Calu3 (cell line): ENCODE data around the gene BARX1. TPM values are rescaled to one million over a fixed set of nuclear protein-coding genes. Genes with fewer than 3 reads are reported as not detected.

Experiments
- BruUV-seq: library from RNA; stranded (reverse); fragments of 400-500 nt; replicated peaks from 2 replicates; lab custom pipeline; 2021; lab: Mats Ljungman, UMichigan
- CTCF ChIA-PET: fragments of 300-600 bp; sonication (Branson Sonifier 250); formaldehyde crosslinking; loops from one replicate; lab custom pipeline; 2022; ENCODE audit warnings: antibody characterized with exemption; lab: Charles Lee
- DNase-seq: peaks from one replicate; pipeline ENCODE4 v3.0.0; 2022
- H3K27ac Mint-ChIP-seq: one replicate; pipeline ENCODE4 v1.8.0; 2022; ENCODE audit warnings: mixed read lengths; ENCODE audit not compliant: unreplicated experiment
- H3K27me3 Mint-ChIP-seq: one replicate; pipeline ENCODE4 v1.8.0; 2022; ENCODE audit warnings: mixed read lengths; ENCODE audit not compliant: unreplicated experiment
- H3K36me3 Mint-ChIP-seq: one replicate; pipeline ENCODE4 v1.8.0; 2022; ENCODE audit warnings: mild to moderate bottlenecking, moderate library complexity, mixed read lengths; ENCODE audit not compliant: insufficient read depth, unreplicated experiment
- H3K4me1 Mint-ChIP-seq: one replicate; pipeline ENCODE4 v1.8.0; 2022; ENCODE audit warnings: mild to moderate bottlenecking, low read depth, mixed read lengths; ENCODE audit not compliant: unreplicated experiment
- H3K4me3 Mint-ChIP-seq: one replicate; pipeline ENCODE4 v1.8.0; 2022; ENCODE audit warnings: mild to moderate bottlenecking, low read depth, moderate library complexity, mixed read lengths; ENCODE audit not compliant: unreplicated experiment
- H3K9me3 Mint-ChIP-seq: one replicate; pipeline ENCODE4 v1.8.0; 2022; ENCODE audit warnings: low read depth, mixed read lengths; ENCODE audit not compliant: unreplicated experiment
- intact Hi-C: fragments of 100-400 bp; cut with micrococcal nuclease; formaldehyde crosslinking; loops from one replicate; pipeline ENCODE4 v1.10.0; 2022; ENCODE audit not compliant: unreplicated experiment
- total RNA-seq: library from RNA; stranded (reverse); gene quantifications from 2 replicates; pipeline ENCODE4 v1.2.3, GENCODE V29; 2022
- TF ChIP-seq, protein P1 (sequence below): fragments of 200-600 bp; IDR thresholded peaks from one replicate; pipeline ENCODE4 v1.8.0; 2022; ENCODE audit warnings: antibody characterized with exemption; ENCODE audit not compliant: unreplicated experiment

The BARX1 gene
- total RNA-seq, 1 experiment from 2014 or later: not detected

DNA sequence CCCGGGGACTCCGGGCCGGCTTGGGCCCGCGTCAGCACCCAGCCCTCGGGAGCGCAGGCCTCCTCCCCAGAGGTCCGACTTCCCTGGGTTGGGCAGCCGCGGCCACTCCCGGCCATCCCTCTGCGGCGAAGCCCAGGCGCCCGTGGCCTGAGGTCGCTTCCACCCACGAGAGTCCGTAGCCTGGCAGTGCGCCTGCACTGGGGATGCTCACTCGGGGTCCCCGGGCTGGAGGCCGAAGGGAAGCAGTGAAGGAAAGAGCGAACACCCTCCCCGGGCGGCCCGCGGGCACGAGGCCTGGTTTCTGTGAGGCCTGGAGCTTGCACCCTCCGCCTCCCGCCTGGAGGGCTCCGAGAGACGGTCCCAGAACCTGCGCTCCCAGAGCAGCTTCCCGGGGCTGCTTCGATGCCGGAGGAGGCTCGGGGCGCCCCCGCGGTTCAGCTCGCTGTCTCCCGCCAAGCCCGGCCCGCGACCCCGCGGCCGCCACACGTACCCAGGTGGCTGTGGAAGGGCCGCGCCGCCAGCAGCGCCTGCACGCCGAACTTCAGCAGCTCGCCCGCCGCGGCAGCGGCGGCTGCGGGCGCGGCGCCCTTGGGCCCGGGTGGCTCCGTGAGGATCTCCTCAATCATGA is 607 bp downstream of the BARX1 start:
- BruUV-seq: no TSS peak
- TF ChIP-seq, protein P1, sequence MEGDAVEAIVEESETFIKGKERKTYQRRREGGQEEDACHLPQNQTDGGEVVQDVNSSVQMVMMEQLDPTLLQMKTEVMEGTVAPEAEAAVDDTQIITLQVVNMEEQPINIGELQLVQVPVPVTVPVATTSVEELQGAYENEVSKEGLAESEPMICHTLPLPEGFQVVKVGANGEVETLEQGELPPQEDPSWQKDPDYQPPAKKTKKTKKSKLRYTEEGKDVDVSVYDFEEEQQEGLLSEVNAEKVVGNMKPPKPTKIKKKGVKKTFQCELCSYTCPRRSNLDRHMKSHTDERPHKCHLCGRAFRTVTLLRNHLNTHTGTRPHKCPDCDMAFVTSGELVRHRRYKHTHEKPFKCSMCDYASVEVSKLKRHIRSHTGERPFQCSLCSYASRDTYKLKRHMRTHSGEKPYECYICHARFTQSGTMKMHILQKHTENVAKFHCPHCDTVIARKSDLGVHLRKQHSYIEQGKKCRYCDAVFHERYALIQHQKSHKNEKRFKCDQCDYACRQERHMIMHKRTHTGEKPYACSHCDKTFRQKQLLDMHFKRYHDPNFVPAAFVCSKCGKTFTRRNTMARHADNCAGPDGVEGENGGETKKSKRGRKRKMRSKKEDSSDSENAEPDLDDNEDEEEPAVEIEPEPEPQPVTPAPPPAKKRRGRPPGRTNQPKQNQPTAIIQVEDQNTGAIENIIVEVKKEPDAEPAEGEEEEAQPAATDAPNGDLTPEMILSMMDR: no peak
- Mint-ChIP-seq H3K36me3 (no peaks in the 10 kb centered on the region), H3K4me1 (no peaks in the 10 kb centered on the region), H3K4me3 (no peak overlapping the region), H3K27me3 (peaks cover 68% of the 10 kb centered on the region), H3K27ac (no peak overlapping the region), H3K9me3 (no peaks in the 10 kb centered on the region)
- CTCF ChIA-PET: interaction anchor here (0.6 kb wide), 1 partner anchor 539 kb away, joined by 4 read pairs; no protein-coding TSS in a partner anchor
- intact Hi-C loops: no loop called here
- no peak for DNase-seq

DNA sequence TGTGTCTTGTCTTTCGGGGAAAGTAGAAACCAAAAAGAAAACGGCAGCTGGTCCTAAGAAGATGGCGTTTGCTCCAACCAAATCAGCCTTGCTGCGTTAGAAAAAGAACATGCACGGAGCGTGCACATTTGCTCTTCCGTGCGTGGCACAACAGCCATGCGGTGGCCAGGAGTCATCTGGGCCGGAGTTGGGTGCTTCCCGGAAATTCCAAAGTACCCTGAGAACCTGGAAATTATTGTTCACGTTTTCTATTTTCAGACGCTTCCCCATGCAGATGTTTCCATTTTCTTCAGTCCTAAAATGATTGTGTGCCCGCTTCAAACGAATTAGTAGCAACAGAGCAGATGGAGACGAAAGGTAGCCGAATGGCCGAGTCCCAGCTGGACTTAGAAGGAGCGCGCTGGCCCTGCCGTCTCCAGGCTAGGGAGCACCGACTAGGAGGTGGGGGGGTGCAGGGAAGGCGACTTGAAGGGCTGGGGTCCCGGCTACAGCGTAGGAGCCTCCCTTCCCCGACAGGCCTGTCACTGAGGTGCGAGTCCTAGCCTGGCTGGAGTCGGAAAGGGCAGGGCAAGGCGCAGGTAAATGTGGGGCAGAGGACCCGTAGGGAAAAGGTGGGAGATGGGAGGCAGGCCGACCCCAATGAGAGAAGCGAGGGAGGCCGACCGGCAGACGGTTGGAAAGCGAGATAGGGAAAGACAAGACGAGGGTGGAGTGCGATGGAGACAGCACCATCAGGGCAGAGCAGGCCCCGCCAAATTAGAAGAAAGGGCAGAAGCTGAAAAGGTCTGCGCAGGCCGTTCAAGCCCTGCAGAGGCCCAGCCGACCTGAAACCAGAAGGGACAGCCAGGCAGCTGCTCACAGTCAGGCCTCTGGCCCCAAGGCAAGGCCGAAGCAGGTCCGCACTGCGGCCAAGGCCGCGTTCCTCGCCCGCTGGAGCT is 1.4 kb downstream of the BARX1 start:
- no peak for DNase-seq
- no peak overlapping the region for H3K4me3 Mint-ChIP-seq
- no peak overlapping the region for H3K27ac Mint-ChIP-seq
- TF ChIP-seq, protein P1: no peak
- H3K27me3 Mint-ChIP-seq: peaks cover 60% of the 10 kb centered on the region
- no TSS peak for BruUV-seq
- no peaks in the 10 kb centered on the region for H3K36me3 Mint-ChIP-seq
- H3K4me1 Mint-ChIP-seq: no peaks in the 10 kb centered on the region
- no peaks in the 10 kb centered on the region for H3K9me3 Mint-ChIP-seq
- intact Hi-C loops: no loop called here
- CTCF ChIA-PET: interaction anchor here (0.6 kb wide), 1 partner anchor 540 kb away, joined by 4 read pairs; no protein-coding TSS in a partner anchor

DNA sequence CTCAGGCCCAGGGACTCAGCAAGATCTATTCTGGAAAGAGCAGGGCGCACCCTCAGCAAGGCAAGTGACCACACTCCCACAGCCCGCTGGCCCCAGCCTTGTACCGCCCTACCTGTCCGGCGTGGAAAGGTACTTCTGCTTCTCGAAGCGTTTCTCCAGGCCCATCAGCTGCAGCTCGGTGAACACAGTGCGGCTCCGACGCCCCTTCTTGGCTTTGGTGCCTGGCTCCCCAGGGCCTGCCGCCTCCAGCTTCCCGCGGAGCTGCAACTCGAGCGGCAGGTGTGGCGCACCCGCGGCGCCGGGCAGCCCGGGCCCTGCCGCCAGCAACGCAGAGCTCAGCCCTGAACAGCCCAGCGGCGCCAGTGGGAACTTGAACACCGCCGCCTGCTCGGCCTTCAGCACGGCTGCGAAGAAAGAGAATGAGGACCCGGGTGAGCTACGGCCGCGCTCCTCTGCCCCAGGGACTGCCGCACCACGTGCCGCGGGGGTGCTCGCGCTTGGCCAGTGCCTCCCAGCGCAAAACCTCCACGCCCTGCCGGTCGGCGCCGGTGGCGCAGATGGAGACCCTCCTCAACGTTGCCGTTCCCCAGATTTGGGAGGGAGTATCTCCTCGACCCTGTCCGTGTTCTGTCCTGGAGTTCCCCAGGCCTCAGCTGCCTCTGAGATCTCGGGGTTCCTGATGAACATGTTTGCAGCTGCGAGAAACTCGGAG is 2.2 kb downstream of the BARX1 start:
- Mint-ChIP-seq H3K27ac (no peak overlapping the region), H3K9me3 (no peaks in the 10 kb centered on the region), H3K4me1 (no peaks in the 10 kb centered on the region), H3K27me3 (peaks cover 58% of the 10 kb centered on the region), H3K36me3 (no peaks in the 10 kb centered on the region), H3K4me3 (no peak overlapping the region)
- BruUV-seq: no TSS peak
- TF ChIP-seq, protein P1: no peak
- CTCF ChIA-PET: no interaction called here
- DNase-seq: no peak
- intact Hi-C loops: no loop called here

DNA sequence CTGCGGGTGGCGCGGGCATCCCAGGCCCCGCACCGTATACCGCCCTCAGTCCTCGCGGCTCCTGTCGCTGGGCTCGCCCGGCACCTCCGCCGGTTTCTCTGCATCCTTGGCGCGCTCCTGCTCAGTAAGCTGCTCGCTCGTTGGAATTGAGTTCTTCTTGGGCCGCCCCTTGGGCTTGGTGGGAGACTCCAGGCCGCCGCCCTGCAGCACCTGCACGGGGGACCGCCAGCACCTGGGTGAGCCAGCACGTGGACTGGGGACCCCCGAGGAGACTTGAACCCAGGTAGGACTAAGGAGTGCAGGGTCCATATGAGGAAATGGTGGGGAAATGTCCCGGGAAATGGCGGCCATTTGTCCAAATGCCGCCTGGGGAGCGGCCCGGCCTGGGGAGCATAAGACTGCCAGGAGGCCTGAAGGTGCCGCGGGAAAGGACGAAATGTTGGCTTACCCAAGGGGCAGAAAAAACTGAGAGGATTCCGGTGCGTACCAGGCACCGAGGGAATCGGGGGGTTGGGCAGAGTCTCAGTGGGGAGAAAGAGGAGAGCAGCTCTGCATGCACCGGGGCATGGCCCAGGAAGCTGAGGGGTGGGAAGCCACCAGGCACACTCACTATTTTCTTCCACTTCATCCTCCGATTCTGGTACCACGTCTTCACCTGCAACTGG is 2.9 kb downstream of the BARX1 start:
- TF ChIP-seq, protein P1: no peak
- no peak overlapping the region for H3K4me3 Mint-ChIP-seq
- no TSS peak for BruUV-seq
- peaks cover 58% of the 10 kb centered on the region for H3K27me3 Mint-ChIP-seq
- no peak for DNase-seq
- H3K9me3 Mint-ChIP-seq: no peaks in the 10 kb centered on the region
- H3K27ac Mint-ChIP-seq: no peak overlapping the region
- intact Hi-C loops: no loop called here
- CTCF ChIA-PET: no interaction called here
- no peaks in the 10 kb centered on the region for H3K36me3 Mint-ChIP-seq
- H3K4me1 Mint-ChIP-seq: no peaks in the 10 kb centered on the region
